Parathyroid adenoma (tissue), 2 donors: ENCODE measurements around the gene NR5A1.
A peak's percentile ranks its signal among the peaks of the same experiment; 100 is the strongest.

Experiments
- H2AFZ ChIP-seq: fragments of 300-600 bp; sonication (generic); one replicate; pipeline ENCODE4 v1.7.0; 2017; ENCODE audit warnings: antibody characterized with exemption, mild to moderate bottlenecking
- H3K27ac ChIP-seq: fragments of 300-600 bp; sonication (generic); one replicate; pipeline ENCODE4 v1.7.0; 2017
- H3K27me3 ChIP-seq: fragments of 300-600 bp; sonication (generic); one replicate; pipeline ENCODE4 v1.7.0; 2017; ENCODE audit warnings: low read length; ENCODE audit not compliant: control insufficient read depth, insufficient read depth
- H3K36me3 ChIP-seq: fragments of 300-600 bp; sonication (generic); one replicate; pipeline ENCODE4 v1.7.0; 2017; ENCODE audit warnings: low read length; ENCODE audit not compliant: control insufficient read depth, insufficient read depth
- H3K4me1 ChIP-seq: fragments of 300-600 bp; sonication (generic); one replicate; pipeline ENCODE4 v1.7.0; 2017; ENCODE audit warnings: control low read depth
- H3K4me2 ChIP-seq: fragments of 300-600 bp; sonication (generic); one replicate; pipeline ENCODE4 v1.7.0; 2017; ENCODE audit warnings: low read length
- H3K4me3 ChIP-seq: fragments of 300-600 bp; sonication (generic); one replicate; pipeline ENCODE4 v1.7.0; 2017; ENCODE audit warnings: low read depth, low read length
- H3K79me2 ChIP-seq: fragments of 300-600 bp; sonication (generic); one replicate; pipeline ENCODE4 v1.7.0; 2017; ENCODE audit warnings: control low read depth
- H3K9ac ChIP-seq: fragments of 300-600 bp; sonication (generic); one replicate; pipeline ENCODE4 v1.7.0; 2017; ENCODE audit warnings: mild to moderate bottlenecking
- H3K9me3 ChIP-seq: fragments of 300-600 bp; sonication (generic); one replicate; pipeline ENCODE4 v1.7.0; 2017; ENCODE audit warnings: low read length; ENCODE audit not compliant: control insufficient read depth
- TF ChIP-seq, protein P1 (sequence below): fragments of 300-600 bp; sonication (generic); IDR thresholded peaks from one replicate; pipeline ENCODE4 v1.7.0; 2017; ENCODE audit warnings: antibody characterized with exemption, mild to moderate bottlenecking
- donor health status: primary hyperparathyroidism.

NR5A1 gene

GRCh38 chr9:124452326-124452725 is 54.9 kb downstream of the NR5A1 start:
- Histone ChIP-seq H3K4me2 (no peak overlapping the region), H3K4me1 (no peaks in the 10 kb centered on the region), H3K27me3 (no peaks in the 10 kb centered on the region), H3K36me3 (no peaks in the 10 kb centered on the region), H3K9me3 (no peaks in the 10 kb centered on the region), H3K4me3 (no peak overlapping the region), H2AFZ (no peak overlapping the region), H3K9ac (no peak overlapping the region), H3K79me2 (no peaks in the 10 kb centered on the region), H3K27ac (no peak overlapping the region)
- TF ChIP-seq, protein P1, sequence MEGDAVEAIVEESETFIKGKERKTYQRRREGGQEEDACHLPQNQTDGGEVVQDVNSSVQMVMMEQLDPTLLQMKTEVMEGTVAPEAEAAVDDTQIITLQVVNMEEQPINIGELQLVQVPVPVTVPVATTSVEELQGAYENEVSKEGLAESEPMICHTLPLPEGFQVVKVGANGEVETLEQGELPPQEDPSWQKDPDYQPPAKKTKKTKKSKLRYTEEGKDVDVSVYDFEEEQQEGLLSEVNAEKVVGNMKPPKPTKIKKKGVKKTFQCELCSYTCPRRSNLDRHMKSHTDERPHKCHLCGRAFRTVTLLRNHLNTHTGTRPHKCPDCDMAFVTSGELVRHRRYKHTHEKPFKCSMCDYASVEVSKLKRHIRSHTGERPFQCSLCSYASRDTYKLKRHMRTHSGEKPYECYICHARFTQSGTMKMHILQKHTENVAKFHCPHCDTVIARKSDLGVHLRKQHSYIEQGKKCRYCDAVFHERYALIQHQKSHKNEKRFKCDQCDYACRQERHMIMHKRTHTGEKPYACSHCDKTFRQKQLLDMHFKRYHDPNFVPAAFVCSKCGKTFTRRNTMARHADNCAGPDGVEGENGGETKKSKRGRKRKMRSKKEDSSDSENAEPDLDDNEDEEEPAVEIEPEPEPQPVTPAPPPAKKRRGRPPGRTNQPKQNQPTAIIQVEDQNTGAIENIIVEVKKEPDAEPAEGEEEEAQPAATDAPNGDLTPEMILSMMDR: no peak

DNA sequence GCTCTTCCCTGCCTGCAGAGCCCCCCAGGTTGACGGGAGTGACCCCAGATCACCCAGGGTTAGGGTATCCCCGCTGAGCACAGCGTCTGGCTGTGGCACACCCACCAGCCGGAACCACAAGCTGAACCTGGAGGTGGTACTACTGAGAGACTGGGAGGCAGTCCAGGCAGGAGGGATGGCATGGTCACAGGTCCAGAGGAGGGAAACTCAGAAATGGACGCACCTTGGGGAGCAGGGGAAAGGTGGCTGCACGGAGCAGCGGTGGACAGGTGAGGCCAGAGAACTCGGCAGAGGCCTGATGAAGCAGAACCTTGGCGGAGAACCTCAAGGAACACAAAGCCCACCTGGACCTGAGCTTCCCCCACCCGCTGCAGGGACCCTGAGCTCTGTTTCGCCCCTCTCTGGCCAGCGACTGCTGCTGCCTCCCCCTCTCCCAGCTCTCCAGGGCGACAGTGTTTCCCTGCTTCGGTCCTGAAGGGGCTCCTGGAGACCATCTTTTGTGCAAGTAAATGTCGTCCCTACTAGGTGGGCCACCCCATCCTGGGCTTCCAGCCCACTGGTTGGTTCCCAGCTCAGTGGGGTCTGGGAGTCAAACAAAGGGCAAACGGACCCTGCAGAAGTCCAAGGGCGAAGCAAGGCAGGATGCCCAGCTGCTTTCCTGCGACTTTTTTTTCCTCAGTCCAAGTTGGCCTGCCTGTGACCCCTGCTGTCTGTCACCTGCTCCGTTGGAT is 56.1 kb downstream of the NR5A1 start:
- H3K27me3 ChIP-seq: no peaks in the 10 kb centered on the region
- TF ChIP-seq, protein P1: no peak
- H3K27ac ChIP-seq: no peak overlapping the region
- H3K4me1 ChIP-seq: no peaks in the 10 kb centered on the region
- no peak overlapping the region for H3K9ac ChIP-seq
- no peaks in the 10 kb centered on the region for H3K9me3 ChIP-seq
- H3K36me3 ChIP-seq: no peaks in the 10 kb centered on the region
- H3K4me3 ChIP-seq: peak overlapping the region; percentile 53
- no peak overlapping the region for H2AFZ ChIP-seq
- no peaks in the 10 kb centered on the region for H3K79me2 ChIP-seq
- peak overlapping the region; percentile 31 for H3K4me2 ChIP-seq

DNA sequence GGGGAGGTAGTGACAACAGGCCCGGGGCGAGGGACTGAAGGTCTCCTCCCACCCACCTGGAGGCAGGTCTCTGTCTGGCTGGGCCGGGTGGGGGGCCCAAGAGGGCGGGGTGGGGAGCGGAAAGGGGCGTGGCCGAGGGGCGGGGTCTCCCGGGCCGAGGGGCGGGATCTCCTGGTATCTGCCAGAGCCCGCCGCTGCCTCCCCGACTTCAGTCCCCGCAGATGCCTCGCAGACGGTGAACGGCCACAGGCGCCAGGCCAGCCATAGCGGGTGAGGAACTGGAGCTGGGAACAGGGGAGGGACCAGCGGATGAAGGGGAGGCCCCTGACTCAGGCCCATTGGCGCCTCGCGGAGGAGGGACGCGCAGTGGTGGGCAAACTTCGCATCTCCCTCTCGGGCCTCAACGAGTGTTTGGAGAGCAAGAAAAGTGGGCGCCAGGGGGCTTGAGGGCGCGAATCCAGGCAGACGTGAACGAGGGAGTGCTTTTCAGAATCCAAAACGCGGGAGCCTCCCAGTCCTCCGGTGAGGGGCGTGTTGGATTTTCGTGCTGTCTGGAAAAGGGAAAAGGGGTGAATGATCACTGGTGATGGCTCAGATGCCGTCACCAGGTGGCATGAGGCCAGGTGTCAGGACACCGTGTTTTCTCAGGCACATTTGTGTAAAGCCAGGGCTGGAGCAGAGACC is 56.8 kb downstream of the NR5A1 start, which contains the start of gene ADGRD2:
Gene ADGRD2, plus strand, starts transcription at position 211 of the 684 bp plus-strand sequence. CDS start 1,216 bp downstream, outside the sequence.
- no peaks in the 10 kb centered on the region for H3K27me3 ChIP-seq
- TF ChIP-seq, protein P1: no peak
- peak within 1 kb of the TSS; percentile 31 for H3K4me2 ChIP-seq
- no peaks in the 10 kb centered on the region for H3K36me3 ChIP-seq
- H3K79me2 ChIP-seq: no peaks in the 10 kb centered on the region
- H2AFZ ChIP-seq: no peak within 1 kb of the TSS
- H3K9me3 ChIP-seq: no peaks in the 10 kb centered on the region
- H3K27ac ChIP-seq: no peak within 1 kb of the TSS
- H3K4me3 ChIP-seq: peak within 1 kb of the TSS; percentile 53
- no peak within 1 kb of the TSS for H3K9ac ChIP-seq
- H3K4me1 ChIP-seq: no peaks in the 10 kb centered on the region

DNA sequence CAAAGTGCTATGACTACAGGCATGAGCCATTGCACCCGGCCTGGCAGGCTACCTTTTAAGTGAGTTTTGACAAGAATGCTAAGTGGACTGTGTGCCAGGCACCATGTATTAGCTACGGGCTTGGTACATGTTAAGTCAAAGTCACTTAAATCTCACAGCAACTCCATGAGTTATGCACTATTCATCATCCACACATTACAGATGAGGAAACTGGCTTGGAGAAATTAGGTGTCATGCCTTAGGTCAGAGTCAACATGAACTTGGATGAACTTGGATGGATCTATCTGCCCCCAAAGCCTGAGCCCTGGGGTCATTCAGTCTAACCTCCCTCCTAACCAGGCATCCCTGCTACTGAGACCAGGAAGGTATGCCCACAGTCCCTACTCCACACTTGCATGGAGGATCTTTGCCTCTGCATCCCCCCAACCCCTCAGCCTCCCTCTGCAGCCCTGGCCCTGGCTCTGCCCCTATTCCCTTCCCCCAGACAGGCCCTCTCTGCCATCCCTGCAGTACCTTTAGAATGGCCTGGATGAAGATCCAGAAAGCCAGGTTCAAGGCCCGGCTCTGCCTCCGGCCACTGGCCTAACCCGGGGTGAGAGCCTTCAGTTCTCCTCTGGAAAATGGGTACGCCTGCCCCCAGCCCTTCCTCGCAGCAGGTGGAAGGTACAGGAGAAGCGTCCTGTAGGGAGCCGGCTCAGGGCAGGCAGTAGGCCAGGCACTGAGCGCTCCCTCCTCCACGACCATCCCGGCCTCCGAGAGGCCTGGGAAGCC is 57.6 kb downstream of the NR5A1 start:
- Histone ChIP-seq H3K27ac (no peak overlapping the region), H3K4me1 (no peaks in the 10 kb centered on the region), H3K27me3 (no peaks in the 10 kb centered on the region), H3K4me2 (no peak overlapping the region), H3K9me3 (no peaks in the 10 kb centered on the region), H2AFZ (no peak overlapping the region), H3K9ac (no peak overlapping the region), H3K36me3 (no peaks in the 10 kb centered on the region), H3K4me3 (no peak overlapping the region), H3K79me2 (no peaks in the 10 kb centered on the region)
- TF ChIP-seq, protein P1: no peak
